GM12892 (cell line): Measurements from ENCODE around the gene GAPDH.
"Not testable (repeated sequence)": the region's sequence is repeated elsewhere in the genome, so short reads cannot be mapped to it uniquely, and the experiment has no call there.

ENCODE experiments used
- DNase-seq: peaks from one replicate; pipeline ENCODE4 v3.0.0; 2011; ENCODE audit not compliant: insufficient read length
- FAIRE-seq: peaks from 2 replicates; lab custom pipeline; 2011; peaks lifted over from hg19 to GRCh38; lab: Jason Lieb, UNC
- POLR2A ChIP-seq: IDR thresholded peaks from 2 replicates; pipeline ENCODE4 v1.6.1; 2011; ENCODE audit warnings: low read depth, low read length, control low read depth
- POLR2AphosphoS5 ChIP-seq: IDR thresholded peaks from 2 replicates; pipeline ENCODE4 v1.6.1; 2011; ENCODE audit warnings: low read depth, low read length, control low read depth
- TAF1 ChIP-seq: IDR thresholded peaks from 2 replicates; pipeline ENCODE4 v1.6.1; 2011; ENCODE audit warnings: low read depth, mild to moderate bottlenecking, control low read depth, low read length, borderline replicate concordance

Gene GAPDH

DNA sequence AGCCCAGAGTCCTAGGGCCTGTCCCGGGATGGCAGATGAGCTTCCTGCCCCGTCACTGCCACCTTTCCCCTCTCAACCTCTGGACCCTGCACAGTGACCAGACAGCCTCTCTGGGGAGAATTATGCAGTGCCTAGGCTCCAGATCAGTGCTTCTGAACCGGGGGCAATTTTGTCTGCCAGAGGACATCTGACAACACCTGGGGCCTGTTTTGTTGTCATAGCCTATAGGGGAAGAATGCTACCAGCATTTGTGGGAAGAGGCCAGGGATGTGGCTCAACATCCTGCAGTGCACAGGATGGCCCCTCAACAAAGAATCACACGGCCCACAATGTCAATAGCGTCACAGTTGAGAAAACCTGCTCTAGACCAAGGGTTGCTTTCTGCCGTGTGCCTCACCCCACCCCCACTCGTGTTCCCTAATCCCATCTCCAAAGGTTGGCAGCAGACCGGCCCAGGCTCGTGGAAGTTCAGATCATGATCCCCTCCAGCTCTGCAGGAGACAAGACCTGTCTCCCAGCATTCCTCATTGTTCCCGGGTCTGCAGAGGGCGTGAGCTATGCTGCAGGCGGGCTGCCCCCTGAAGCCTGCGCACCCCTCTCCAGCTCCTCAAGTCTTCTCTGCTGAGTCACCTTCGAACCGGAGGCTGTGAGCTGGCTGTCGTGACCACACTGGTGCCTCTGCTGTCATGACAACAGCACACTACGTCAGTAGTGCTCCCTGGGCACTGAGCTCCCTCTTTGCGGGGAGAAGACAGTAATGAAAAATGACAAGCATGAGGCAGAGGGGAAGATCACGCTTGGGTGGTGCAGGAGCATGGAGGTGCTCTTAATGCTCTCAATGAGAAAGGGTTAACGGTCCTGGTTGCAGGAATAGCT is 2.0 kb upstream of the GAPDH start:
- peak; percentile 48; the same call in 1 of the 2 replicates for TF ChIP-seq POLR2A
- no peak for TF ChIP-seq TAF1
- FAIRE-seq (peak; percentile 62), DNase-seq (peak; percentile 60)

DNA sequence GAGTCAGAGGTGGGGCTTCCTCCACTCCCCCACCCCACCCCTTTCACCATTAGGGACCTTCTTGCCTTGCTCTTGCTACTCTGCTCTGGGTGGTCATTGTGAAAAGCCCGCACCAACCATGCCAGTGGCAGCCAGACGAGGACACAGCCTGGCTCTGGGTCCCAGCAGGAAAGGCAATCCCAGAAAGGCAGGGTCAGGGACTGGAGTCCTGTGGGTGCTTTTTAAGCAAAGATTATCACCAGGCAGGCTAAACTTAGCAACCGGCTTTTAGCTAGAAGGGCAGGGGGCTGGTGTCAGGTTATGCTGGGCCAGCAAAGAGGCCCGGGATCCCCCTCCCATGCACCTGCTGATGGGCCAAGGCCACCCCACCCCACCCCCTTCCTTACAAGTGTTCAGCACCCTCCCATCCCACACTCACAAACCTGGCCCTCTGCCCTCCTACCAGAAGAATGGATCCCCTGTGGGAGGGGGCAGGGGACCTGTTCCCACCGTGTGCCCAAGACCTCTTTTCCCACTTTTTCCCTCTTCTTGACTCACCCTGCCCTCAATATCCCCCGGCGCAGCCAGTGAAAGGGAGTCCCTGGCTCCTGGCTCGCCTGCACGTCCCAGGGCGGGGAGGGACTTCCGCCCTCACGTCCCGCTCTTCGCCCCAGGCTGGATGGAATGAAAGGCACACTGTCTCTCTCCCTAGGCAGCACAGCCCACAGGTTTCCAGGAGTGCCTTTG is 1.2 kb upstream of the GAPDH start:
- TF ChIP-seq POLR2A (no peak; the same call in 1 of the 2 replicates), POLR2AphosphoS5 (no peak; the same call in 1 of the 2 replicates), TAF1 (no peak)
- FAIRE-seq: peak; percentile 82
- DNase-seq: no peak

DNA sequence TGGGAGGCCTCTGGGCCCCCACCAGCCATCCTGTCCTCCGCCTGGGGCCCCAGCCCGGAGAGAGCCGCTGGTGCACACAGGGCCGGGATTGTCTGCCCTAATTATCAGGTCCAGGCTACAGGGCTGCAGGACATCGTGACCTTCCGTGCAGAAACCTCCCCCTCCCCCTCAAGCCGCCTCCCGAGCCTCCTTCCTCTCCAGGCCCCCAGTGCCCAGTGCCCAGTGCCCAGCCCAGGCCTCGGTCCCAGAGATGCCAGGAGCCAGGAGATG is 729 bp upstream of the GAPDH start:
- FAIRE-seq (no peak), DNase-seq (no peak)
- TF ChIP-seq TAF1 (no peak), POLR2AphosphoS5 (no peak), POLR2A (no peak)

DNA sequence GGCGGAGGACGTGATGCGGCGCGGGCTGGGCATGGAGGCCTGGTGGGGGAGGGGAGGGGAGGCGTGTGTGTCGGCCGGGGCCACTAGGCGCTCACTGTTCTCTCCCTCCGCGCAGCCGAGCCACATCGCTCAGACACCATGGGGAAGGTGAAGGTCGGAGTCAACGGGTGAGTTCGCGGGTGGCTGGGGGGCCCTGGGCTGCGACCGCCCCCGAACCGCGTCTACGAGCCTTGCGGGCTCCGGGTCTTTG is 303 bp downstream of the GAPDH start:
- TF ChIP-seq POLR2AphosphoS5 (no peak; the same call in 1 of the 2 replicates), POLR2A (no peak), TAF1 (no peak)
- FAIRE-seq (no peak), DNase-seq (no peak)

DNA sequence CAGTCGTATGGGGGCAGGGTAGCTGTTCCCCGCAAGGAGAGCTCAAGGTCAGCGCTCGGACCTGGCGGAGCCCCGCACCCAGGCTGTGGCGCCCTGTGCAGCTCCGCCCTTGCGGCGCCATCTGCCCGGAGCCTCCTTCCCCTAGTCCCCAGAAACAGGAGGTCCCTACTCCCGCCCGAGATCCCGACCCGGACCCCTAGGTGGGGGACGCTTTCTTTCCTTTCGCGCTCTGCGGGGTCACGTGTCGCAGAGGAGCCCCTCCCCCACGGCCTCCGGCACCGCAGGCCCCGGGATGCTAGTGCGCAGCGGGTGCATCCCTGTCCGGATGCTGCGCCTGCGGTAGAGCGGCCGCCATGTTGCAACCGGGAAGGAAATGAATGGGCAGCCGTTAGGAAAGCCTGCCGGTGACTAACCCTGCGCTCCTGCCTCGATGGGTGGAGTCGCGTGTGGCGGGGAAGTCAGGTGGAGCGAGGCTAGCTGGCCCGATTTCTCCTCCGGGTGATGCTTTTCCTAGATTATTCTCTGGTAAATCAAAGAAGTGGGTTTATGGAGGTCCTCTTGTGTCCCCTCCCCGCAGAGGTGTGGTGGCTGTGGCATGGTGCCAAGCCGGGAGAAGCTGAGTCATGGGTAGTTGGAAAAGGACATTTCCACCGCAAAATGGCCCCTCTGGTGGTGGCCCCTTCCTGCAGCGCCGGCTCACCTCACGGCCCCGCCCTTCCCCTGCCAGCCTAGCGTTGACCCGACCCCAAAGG is 804 bp downstream of the GAPDH start:
- FAIRE-seq: peak; percentile 50

DNA sequence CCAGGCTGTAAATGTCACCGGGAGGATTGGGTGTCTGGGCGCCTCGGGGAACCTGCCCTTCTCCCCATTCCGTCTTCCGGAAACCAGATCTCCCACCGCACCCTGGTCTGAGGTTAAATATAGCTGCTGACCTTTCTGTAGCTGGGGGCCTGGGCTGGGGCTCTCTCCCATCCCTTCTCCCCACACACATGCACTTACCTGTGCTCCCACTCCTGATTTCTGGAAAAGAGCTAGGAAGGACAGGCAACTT is 1.3 kb downstream of the GAPDH start:
- FAIRE-seq (no peak), DNase-seq (no peak)
- TF ChIP-seq TAF1: no peak
- no peak for TF ChIP-seq POLR2A
- no peak for TF ChIP-seq POLR2AphosphoS5

More for the DNA sequence above, 804 bp downstream of the GAPDH start:
- peak; percentile 54 for DNase-seq
- TF ChIP-seq TAF1 (0 out of 2 replicates have a peak, but pooled peaks have one; percentile 37), POLR2A (peak; percentile 68), POLR2AphosphoS5 (no peak; the same call in 1 of the 2 replicates)

DNA sequence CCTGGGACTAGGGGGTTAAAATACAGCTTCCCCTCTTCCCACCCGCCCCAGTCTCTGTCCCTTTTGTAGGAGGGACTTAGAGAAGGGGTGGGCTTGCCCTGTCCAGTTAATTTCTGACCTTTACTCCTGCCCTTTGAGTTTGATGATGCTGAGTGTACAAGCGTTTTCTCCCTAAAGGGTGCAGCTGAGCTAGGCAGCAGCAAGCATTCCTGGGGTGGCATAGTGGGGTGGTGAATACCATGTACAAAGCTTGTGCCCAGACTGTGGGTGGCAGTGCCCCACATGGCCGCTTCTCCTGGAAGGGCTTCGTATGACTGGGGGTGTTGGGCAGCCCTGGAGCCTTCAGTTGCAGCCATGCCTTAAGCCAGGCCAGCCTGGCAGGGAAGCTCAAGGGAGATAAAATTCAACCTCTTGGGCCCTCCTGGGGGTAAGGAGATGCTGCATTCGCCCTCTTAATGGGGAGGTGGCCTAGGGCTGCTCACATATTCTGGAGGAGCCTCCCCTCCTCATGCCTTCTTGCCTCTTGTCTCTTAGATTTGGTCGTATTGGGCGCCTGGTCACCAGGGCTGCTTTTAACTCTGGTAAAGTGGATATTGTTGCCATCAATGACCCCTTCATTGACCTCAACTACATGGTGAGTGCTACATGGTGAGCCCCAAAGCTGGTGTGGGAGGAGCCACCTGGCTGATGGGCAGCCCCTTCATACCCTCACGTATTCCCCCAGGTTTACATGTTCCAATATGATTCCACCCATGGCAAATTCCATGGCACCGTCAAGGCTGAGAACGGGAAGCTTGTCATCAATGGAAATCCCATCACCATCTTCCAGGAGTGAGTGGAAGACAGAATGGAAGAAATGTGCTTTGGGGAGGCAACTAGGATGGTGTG is 1.9 kb downstream of the GAPDH start:
- FAIRE-seq (no peak), DNase-seq (no peak)
- TF ChIP-seq TAF1 (no peak), POLR2AphosphoS5 (peak; percentile 63), POLR2A (0 out of 2 replicates have a peak, but pooled peaks have one; percentile 4)

DNA sequence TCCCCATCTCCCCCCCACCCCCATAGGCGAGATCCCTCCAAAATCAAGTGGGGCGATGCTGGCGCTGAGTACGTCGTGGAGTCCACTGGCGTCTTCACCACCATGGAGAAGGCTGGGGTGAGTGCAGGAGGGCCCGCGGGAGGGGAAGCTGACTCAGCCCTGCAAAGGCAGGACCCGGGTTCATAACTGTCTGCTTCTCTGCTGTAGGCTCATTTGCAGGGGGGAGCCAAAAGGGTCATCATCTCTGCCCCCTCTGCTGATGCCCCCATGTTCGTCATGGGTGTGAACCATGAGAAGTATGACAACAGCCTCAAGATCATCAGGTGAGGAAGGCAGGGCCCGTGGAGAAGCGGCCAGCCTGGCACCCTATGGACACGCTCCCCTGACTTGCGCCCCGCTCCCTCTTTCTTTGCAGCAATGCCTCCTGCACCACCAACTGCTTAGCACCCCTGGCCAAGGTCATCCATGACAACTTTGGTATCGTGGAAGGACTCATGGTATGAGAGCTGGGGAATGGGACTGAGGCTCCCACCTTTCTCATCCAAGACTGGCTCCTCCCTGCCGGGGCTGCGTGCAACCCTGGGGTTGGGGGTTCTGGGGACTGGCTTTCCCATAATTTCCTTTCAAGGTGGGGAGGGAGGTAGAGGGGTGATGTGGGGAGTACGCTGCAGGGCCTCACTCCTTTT is 2.7 kb downstream of the GAPDH start:
- DNase-seq: no peak
- no peak for FAIRE-seq
- TF ChIP-seq POLR2AphosphoS5 (peak; percentile 10; the same call in 1 of the 2 replicates), POLR2A (no peak)

DNA sequence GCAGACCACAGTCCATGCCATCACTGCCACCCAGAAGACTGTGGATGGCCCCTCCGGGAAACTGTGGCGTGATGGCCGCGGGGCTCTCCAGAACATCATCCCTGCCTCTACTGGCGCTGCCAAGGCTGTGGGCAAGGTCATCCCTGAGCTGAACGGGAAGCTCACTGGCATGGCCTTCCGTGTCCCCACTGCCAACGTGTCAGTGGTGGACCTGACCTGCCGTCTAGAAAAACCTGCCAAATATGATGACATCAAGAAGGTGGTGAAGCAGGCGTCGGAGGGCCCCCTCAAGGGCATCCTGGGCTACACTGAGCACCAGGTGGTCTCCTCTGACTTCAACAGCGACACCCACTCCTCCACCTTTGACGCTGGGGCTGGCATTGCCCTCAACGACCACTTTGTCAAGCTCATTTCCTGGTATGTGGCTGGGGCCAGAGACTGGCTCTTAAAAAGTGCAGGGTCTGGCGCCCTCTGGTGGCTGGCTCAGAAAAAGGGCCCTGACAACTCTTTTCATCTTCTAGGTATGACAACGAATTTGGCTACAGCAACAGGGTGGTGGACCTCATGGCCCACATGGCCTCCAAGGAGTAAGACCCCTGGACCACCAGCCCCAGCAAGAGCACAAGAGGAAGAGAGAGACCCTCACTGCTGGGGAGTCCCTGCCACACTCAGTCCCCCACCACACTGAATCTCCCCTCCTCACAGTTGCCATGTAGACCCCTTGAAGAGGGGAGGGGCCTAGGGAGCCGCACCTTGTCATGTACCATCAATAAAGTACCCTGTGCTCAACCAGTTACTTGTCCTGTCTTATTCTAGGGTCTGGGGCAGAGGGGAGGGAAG is 3.5 kb downstream of the GAPDH start:
- FAIRE-seq: peak; percentile 74
- not testable (repeated sequence) for DNase-seq
